ENCODE measurements around the gene EDNRB.
"Not testable (repeated sequence)": the region's sequence is repeated elsewhere in the genome, so short reads cannot be mapped to it uniquely, and the experiment has no call there.

The EDNRB gene

GRCh38 chr13:77918391-77919245 lies at the start of gene EDNRB:
TSS of gene EDNRB (minus strand) at chr13:77918831. CDS start at chr13:77918573, 258 bp downstream.
- DNase-seq (ENCODE audit: low read depth in 2 of 2): no peak

DNA sequence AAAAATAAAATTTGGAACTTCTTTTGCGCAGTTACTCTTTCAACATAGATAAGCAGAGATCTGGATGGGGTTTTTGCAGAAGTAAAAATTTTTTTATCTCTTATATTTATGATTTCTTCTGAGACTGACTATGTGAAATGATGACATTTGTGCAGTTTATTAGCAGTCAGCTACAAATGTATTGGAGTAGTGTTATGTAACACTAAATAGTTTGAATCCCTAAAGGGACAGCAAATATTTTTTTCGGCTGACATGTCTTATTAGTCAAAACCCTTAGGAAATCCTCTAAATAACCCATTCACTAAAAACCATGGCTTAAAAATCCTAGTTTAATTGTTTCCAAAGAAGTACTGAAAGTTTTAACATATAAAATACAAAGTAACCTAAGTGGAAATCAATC lies 48.0 kb upstream of the EDNRB start:
- no peak for DNase-seq (ENCODE audit: low read depth in 2 of 2)

DNA sequence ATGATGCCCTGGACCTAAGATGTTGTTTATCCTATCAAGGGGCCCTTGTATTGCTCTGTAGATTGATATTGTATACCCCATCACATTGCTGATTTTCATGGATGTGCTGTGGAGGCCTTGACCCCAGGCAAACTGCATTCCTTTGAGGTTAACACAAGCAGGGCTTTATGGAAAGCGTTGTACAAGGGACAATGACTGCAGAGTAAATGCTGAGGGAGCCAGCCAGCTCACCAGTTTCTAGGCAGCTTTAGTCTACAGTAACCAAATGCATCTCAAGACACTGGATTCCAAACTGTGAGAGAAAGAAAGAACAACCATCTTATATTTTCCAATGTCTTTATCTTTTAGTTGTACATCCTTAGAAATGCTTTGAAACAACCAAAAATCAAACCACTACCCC lies 34.1 kb upstream of the EDNRB start:
- no peak for DNase-seq (ENCODE audit: low read depth in 2 of 2)

- DNase-seq (ENCODE audit: low read depth in 2 of 2): no peak
Measured at GRCh38 chr13:77952276-77952675, 33.6 kb upstream of the EDNRB start.

- no peak for DNase-seq (ENCODE audit: low read depth in 2 of 2)
Measured at GRCh38 chr13:77946522-77946921, 27.9 kb upstream of the EDNRB start.

GRCh38 chr13:77935063-77935462 lies 16.4 kb upstream of the EDNRB start:
- not testable (repeated sequence) for DNase-seq (ENCODE audit: low read depth in 2 of 2)

DNA sequence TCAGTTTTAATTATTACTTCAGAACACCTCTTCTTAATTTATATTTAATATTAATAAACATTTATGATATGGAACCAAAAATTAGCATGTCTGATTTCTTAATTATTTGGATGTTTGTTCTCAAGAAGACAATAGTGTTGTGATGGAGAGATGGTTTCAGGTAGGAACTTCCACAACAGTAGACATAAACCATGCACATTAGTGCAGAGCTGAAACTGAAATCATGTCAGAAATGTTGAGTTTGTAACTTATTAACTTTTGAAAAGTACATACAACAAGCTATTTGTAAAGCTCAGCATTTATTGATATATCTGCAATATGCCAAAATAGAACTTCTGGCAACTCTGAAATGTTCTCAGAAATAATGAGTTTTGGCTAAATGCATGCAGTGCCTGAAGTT lies 11.8 kb upstream of the EDNRB start:
- no peak for DNase-seq (ENCODE audit: low read depth in 2 of 2)

DNA sequence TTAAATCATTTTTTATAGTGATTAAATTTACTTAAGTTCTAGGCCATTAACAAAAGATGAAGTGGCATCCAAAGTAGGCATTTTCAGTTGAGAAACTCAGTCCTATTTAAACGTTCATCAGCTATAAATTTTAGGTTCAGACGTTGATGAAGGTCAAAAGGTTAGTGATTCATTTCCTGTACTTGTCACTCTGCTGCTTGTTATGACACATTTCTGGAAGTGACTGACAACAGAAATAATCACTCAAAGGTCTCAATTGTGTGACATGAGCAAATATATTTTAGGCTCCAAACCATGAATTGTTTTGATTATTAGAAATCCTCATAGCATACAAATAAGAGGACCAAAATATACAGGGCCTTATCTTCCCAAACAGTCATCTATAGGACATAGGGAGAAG lies 10.3 kb upstream of the EDNRB start:
- DNase-seq (ENCODE audit: low read depth in 2 of 2): no peak

DNA sequence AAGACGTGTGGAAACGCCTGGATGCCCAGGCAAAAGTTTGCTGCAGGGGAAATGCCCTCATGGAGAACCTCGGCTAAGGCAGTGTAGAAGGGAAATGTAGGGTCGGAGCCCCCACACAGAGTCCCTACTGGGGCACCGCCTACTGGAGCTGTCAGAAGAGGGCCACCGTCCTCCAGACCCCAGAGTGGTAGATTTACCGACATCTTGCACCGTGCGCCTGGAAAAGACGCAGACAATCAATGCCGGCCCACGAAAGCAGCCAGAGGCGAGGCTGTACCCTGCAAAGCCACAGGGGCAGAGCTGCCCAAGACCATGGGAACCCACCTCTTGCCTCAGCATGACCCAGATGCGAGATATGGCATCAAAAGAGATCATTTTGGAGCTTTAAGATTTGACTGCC lies 7.0 kb upstream of the EDNRB start:
- no peak for DNase-seq (ENCODE audit: low read depth in 2 of 2)

- DNase-seq (ENCODE audit: low read depth in 2 of 2): no peak
Measured at GRCh38 chr13:77919921-77920294, 1.3 kb upstream of the EDNRB start.

DNA sequence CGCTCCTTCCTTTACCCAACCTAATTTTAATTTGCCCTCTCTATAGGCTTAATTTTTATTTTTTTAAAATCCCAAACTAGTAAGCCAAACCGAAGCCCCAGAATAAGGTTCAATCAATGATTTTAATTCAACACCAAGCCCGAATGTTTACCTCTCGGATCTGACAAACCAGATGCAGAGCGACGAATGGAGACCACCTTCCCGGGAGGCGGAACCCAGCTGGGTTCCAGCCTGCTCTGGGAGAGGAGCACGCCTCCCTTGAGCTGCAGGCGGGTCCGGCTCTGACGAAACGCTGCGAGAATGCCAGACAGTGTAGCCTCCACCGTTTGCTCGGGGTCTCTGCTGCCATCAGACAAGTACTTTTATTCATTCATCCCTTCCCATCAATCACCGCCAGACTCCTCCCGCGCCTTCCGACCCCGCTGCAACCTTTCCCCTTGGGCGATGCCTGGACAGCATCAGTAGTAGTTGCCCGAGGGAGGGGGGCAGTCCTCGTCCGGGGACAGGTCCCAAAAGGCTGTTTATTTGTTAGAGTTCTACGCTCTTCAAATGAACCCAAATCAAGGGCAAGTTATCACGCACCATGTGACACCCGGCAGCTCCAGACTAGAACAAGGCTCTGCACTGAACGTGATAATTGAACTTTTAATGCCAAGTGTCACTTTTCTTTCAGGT lies 752 bp upstream of the EDNRB start:
- no peak for DNase-seq (ENCODE audit: low read depth in 2 of 2)

- DNase-seq (ENCODE audit: low read depth in 2 of 2): no peak
Measured at GRCh38 chr13:77916488-77916887, 2.1 kb downstream of the EDNRB start.

DNA sequence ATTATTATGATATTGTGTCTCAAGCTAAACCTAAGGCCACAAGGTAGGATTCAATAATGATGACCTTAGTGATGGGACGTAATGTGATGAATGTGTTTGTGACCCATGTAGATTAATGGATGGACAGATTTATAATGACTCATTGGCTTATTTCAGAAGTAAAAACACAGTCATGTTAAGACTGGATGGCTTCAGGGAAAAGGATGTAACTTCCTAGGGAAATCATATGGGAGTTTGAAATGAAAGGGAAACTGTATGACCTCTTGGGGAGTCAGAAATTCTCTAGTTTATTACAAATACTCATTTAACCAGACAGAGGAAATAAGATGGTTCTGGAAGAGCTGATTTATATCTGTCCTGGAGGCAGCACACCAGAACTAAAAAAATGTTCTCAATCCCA lies 2.9 kb downstream of the EDNRB start:
- DNase-seq (ENCODE audit: low read depth in 2 of 2): no peak

DNA sequence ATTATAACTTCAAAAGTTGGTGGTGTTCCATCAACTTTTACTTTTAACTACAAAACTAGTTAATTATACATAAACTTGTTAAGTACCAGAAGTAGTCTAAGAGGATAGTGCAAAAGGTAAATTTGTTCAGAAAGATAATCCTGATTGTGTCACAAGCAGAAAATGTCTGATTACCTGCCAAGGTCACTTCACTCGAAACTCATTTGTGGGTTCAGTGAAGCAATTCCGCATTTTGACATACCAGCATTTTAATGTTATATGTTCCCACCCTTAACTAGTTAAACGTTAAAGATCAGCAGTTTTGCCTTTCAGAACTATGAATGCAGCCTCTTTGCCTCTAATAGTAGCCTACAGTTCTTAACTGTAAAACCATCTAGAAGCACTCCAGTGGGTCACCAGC lies 5.6 kb downstream of the EDNRB start:
- no peak for DNase-seq (ENCODE audit: low read depth in 2 of 2)

- no peak for DNase-seq (ENCODE audit: low read depth in 2 of 2)
Measured at GRCh38 chr13:77911751-77912150, 6.9 kb downstream of the EDNRB start.

DNA sequence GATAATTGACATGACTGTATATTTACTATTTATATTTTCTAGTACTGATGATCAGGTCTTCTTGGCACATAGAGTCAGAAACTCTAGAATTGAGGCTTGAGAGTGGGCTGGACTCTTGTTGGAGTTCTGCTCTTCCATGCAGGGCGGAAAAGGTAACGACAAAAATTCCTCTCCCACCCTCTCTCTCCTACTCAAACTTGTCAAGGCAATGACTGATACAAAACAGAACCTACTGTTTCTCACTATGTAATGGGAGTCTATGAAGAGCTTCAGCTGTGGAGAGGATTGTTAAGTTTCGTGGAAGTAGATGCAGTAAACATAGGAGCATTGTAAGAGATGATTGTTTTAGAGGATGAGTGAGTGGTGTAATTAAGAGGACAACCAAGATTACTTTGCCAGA lies 8.8 kb downstream of the EDNRB start:
- DNase-seq (ENCODE audit: low read depth in 2 of 2): no peak

- no peak for DNase-seq (ENCODE audit: low read depth in 2 of 2)
Measured at GRCh38 chr13:77908531-77908930, 10.1 kb downstream of the EDNRB start.

- no peak for DNase-seq (ENCODE audit: low read depth in 2 of 2)
Measured at GRCh38 chr13:77907666-77908341, 10.8 kb downstream of the EDNRB start.

- no peak for DNase-seq (ENCODE audit: low read depth in 2 of 2)
Measured at GRCh38 chr13:77904031-77904430, 14.6 kb downstream of the EDNRB start.

GRCh38 chr13:77903435-77903834 lies 15.2 kb downstream of the EDNRB start:
- DNase-seq (ENCODE audit: low read depth in 2 of 2): no peak

GRCh38 chr13:77902319-77902963 lies 16.2 kb downstream of the EDNRB start:
- DNase-seq (ENCODE audit: low read depth in 2 of 2): no peak

- no peak for DNase-seq (ENCODE audit: low read depth in 2 of 2)
Measured at GRCh38 chr13:77898097-77898496, 20.5 kb downstream of the EDNRB start.

Measured in stimulated activated CD8-positive, alpha-beta memory T cell treated with anti-CD3 and anti-CD28 coated beads, Interleukin-7, amount 100 ng/mL, for 1 hour (primary cell).